ENCODE results near the gene CRYBG3.

The CRYBG3 gene

DNA sequence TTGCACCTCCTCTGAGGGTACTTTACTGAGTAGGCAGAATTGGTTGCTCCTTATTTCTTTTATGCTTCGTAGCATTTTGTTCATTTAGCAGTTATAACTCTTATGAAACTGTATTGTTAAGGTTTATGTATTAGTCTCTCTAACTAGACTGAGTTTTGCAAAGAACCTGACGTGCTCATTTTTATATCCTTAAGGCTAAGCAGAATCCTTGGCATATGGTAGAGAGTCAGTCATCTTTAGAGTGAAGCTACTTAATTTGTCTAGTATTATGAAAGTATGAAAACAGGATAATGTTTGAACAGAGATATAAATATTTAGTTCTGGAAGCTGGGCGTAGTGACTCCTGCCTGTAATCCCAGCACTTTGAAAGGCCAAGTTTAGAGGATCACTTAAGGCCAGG lies 20.1 kb downstream of the CRYBG3 start:
- H3K27me3 ChIP-seq (ENCODE audit: insufficient read depth, low read length): no peaks in the 10 kb centered on the region

DNA sequence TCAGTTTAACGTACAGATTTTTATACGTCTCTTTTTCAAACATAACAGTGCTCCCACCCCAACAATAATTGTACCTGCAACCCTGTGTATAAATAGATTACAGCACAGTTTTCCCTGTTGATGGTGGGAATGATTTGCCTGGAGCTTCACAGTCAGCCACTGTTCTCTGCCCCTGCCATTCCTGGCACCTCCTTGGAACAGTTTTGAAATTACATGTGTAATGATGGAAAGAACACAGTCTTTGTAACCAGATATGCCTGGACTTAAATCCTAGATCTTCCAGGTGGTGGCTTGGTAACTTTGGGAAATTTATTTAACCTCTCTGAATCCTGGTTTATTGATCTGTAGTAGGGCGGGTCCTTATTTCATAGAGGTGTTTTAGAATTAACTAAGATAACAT lies 27.0 kb downstream of the CRYBG3 start:
- H3K4me3 ChIP-seq (ENCODE audit: low read depth, low read length): no peak overlapping the region
- H3K4me2 ChIP-seq (ENCODE audit: low read length): no peak overlapping the region
- H3K23ac ChIP-seq (ENCODE audit: low read length): no peak overlapping the region
- no peaks in the 10 kb centered on the region for H3K27me3 ChIP-seq (ENCODE audit: insufficient read depth, low read length)
- no peak overlapping the region for H2BK5ac ChIP-seq (ENCODE audit: low read depth, low read length, poor library complexity)
- H3K4me1 ChIP-seq (ENCODE audit: control insufficient read depth in 1 of 2, insufficient read depth in 2 of 2, low read length in 2 of 2): no peaks in the 10 kb centered on the region
- no peak overlapping the region for H2AFZ ChIP-seq (ENCODE audit: insufficient read depth, low read length, poor library complexity)
- no peak overlapping the region for H3K18ac ChIP-seq (ENCODE audit: low read length)
- no peak overlapping the region for H2BK120ac ChIP-seq (ENCODE audit: insufficient read depth, low read length, poor library complexity)
- H2BK12ac ChIP-seq (ENCODE audit: low read length): no peak overlapping the region
- H2AK5ac ChIP-seq (ENCODE audit: low read length): no peak overlapping the region
- H4K8ac ChIP-seq (ENCODE audit: low read depth, low read length): no peak overlapping the region
- no peak overlapping the region for H3K27ac ChIP-seq (ENCODE audit: low read depth, low read length)
- H3K79me2 ChIP-seq (ENCODE audit: control insufficient read depth, insufficient read depth, low read length, poor library complexity): no peaks in the 10 kb centered on the region
- WGBS (ENCODE audit: extremely low coverage, insufficient coverage, insufficient read length): no CpG with 5 or more reads among the region's 3 CpGs
- no peak overlapping the region for H4K91ac ChIP-seq (ENCODE audit: low read depth, low read length)
- DNase-seq: no peak
- H3K4ac ChIP-seq (ENCODE audit: low read depth, low read length): no peak overlapping the region
- H3K9ac ChIP-seq (ENCODE audit: low read length): no peak overlapping the region
- no peaks in the 10 kb centered on the region for H3K79me1 ChIP-seq (ENCODE audit: low read length)
- peaks cover 0 to 2% of the 10 kb centered on the region in 2 experiments for H3K36me3 ChIP-seq (ENCODE audit: control insufficient read depth in 1 of 2, insufficient read depth in 2 of 2, low read length in 2 of 2)
- no peak overlapping the region for H3K14ac ChIP-seq (ENCODE audit: low read length)
- H3K9me3 ChIP-seq (ENCODE audit: insufficient read depth, low read depth, low read length): no peaks in the 10 kb centered on the region
- H4K12ac ChIP-seq (ENCODE audit: low read depth, low read length): no peak overlapping the region

More for the DNA sequence above, 20.1 kb downstream of the CRYBG3 start:
- Histone ChIP-seq H3K79me2 (ENCODE audit: control insufficient read depth, insufficient read depth, low read length, poor library complexity) (no peaks in the 10 kb centered on the region), H3K18ac (ENCODE audit: low read length) (no peak overlapping the region), H4K12ac (ENCODE audit: low read depth, low read length) (no peak overlapping the region), H3K4me1 (ENCODE audit: control insufficient read depth in 1 of 2, insufficient read depth in 2 of 2, low read length in 2 of 2) (no peaks in the 10 kb centered on the region), H2AK5ac (ENCODE audit: low read length) (no peak overlapping the region), H3K27ac (ENCODE audit: low read depth, low read length) (no peak overlapping the region), H4K91ac (ENCODE audit: low read depth, low read length) (no peak overlapping the region), H2BK12ac (ENCODE audit: low read length) (no peak overlapping the region), H3K79me1 (ENCODE audit: low read length) (no peaks in the 10 kb centered on the region), H3K9ac (ENCODE audit: low read length) (no peak overlapping the region), H3K4ac (ENCODE audit: low read depth, low read length) (no peak overlapping the region), H3K23ac (ENCODE audit: low read length) (no peak overlapping the region), H2BK120ac (ENCODE audit: insufficient read depth, low read length, poor library complexity) (no peak overlapping the region), H3K14ac (ENCODE audit: low read length) (no peak overlapping the region), H3K36me3 (ENCODE audit: control insufficient read depth in 1 of 2, insufficient read depth in 2 of 2, low read length in 2 of 2) (peaks cover 0 to 2% of the 10 kb centered on the region in 2 experiments), H2BK5ac (ENCODE audit: low read depth, low read length, poor library complexity) (no peak overlapping the region), H4K8ac (ENCODE audit: low read depth, low read length) (no peak overlapping the region), H3K9me3 (ENCODE audit: insufficient read depth, low read depth, low read length) (no peaks in the 10 kb centered on the region), H2AFZ (ENCODE audit: insufficient read depth, low read length, poor library complexity) (no peak overlapping the region), H3K4me3 (ENCODE audit: low read depth, low read length) (no peak overlapping the region), H3K4me2 (ENCODE audit: low read length) (no peak overlapping the region)
- WGBS (ENCODE audit: extremely low coverage, insufficient coverage, insufficient read length): no CpG with 5 or more reads among the region's 3 CpGs
- no peak for DNase-seq

DNA sequence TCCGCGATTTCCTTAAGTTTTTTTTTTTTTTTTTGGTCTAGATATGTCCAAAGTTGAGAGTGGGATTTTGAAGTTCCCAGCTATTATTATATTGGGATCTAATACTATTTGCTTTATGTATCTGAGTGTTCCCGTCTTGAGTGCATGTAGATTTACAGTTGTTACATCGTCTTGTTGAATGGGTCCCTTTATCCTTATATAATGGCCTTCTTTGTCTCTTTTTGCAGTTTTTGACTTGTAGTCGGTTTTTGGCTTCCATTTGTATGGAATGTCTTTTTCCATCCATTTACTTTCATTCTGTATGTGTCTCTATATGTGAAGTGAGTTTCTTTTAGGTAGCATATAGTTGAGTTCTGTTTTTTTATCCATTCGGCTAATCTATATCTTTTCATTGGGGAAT lies 35.6 kb downstream of the CRYBG3 start:
- H3K4me1 ChIP-seq (ENCODE audit: control insufficient read depth in 1 of 2, insufficient read depth in 2 of 2, low read length in 2 of 2): no peaks in the 10 kb centered on the region
- no peak overlapping the region for H2BK12ac ChIP-seq (ENCODE audit: low read length)
- no peaks in the 10 kb centered on the region for H3K36me3 ChIP-seq (ENCODE audit: control insufficient read depth in 1 of 2, insufficient read depth in 2 of 2, low read length in 2 of 2)
- no peak overlapping the region for H2AK5ac ChIP-seq (ENCODE audit: low read length)
- H3K4me2 ChIP-seq (ENCODE audit: low read length): no peak overlapping the region
- no peak overlapping the region for H3K4me3 ChIP-seq (ENCODE audit: low read depth, low read length)
- H3K9ac ChIP-seq (ENCODE audit: low read length): no peak overlapping the region
- H4K8ac ChIP-seq (ENCODE audit: low read depth, low read length): no peak overlapping the region
- H3K9me3 ChIP-seq (ENCODE audit: insufficient read depth, low read depth, low read length): no peaks in the 10 kb centered on the region
- no peaks in the 10 kb centered on the region for H3K79me1 ChIP-seq (ENCODE audit: low read length)
- no peak overlapping the region for H3K4ac ChIP-seq (ENCODE audit: low read depth, low read length)
- no peak overlapping the region for H3K27ac ChIP-seq (ENCODE audit: low read depth, low read length)
- H2AFZ ChIP-seq (ENCODE audit: insufficient read depth, low read length, poor library complexity): no peak overlapping the region
- no peak for DNase-seq
- no peak overlapping the region for H2BK5ac ChIP-seq (ENCODE audit: low read depth, low read length, poor library complexity)
- WGBS (ENCODE audit: extremely low coverage, insufficient coverage, insufficient read length): 100% methylated on average over 1 of the region's 6 CpGs
- no peak overlapping the region for H4K12ac ChIP-seq (ENCODE audit: low read depth, low read length)
- H3K14ac ChIP-seq (ENCODE audit: low read length): no peak overlapping the region
- no peaks in the 10 kb centered on the region for H3K27me3 ChIP-seq (ENCODE audit: insufficient read depth, low read length)
- H2BK120ac ChIP-seq (ENCODE audit: insufficient read depth, low read length, poor library complexity): no peak overlapping the region
- H3K79me2 ChIP-seq (ENCODE audit: control insufficient read depth, insufficient read depth, low read length, poor library complexity): no peaks in the 10 kb centered on the region
- H3K18ac ChIP-seq (ENCODE audit: low read length): no peak overlapping the region
- no peak overlapping the region for H3K23ac ChIP-seq (ENCODE audit: low read length)
- H4K91ac ChIP-seq (ENCODE audit: low read depth, low read length): no peak overlapping the region

DNA sequence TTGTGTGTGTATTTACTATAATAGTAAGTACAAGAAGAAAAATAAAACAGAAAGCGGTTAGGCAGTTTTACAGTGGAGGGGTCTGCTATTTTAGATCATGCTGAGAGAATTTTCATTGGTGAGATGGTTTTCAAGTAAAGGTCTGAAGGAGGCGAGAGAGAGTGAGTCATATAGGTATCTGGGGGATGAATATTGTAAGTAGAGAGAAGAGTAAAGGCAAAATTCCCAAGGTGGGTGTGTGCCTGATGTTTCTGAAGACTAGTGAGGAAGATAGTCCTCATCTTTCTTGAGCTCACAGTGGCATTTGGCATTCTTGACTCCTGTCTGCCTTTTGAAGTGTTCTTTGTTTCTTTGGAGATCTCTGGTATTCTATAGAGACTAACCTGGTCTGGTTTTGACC lies 38.6 kb downstream of the CRYBG3 start:
- Histone ChIP-seq H3K9ac (ENCODE audit: low read length) (no peak overlapping the region), H2BK5ac (ENCODE audit: low read depth, low read length, poor library complexity) (no peak overlapping the region), H4K8ac (ENCODE audit: low read depth, low read length) (no peak overlapping the region), H2BK120ac (ENCODE audit: insufficient read depth, low read length, poor library complexity) (no peak overlapping the region), H3K4me1 (ENCODE audit: control insufficient read depth in 1 of 2, insufficient read depth in 2 of 2, low read length in 2 of 2) (no peaks in the 10 kb centered on the region), H3K79me1 (ENCODE audit: low read length) (no peaks in the 10 kb centered on the region), H3K23ac (ENCODE audit: low read length) (no peak overlapping the region), H2AK5ac (ENCODE audit: low read length) (no peak overlapping the region), H3K9me3 (ENCODE audit: insufficient read depth, low read depth, low read length) (no peaks in the 10 kb centered on the region), H2BK12ac (ENCODE audit: low read length) (no peak overlapping the region), H3K4me3 (ENCODE audit: low read depth, low read length) (no peak overlapping the region), H3K36me3 (ENCODE audit: control insufficient read depth in 1 of 2, insufficient read depth in 2 of 2, low read length in 2 of 2) (no peaks in the 10 kb centered on the region), H4K12ac (ENCODE audit: low read depth, low read length) (no peak overlapping the region), H3K79me2 (ENCODE audit: control insufficient read depth, insufficient read depth, low read length, poor library complexity) (no peaks in the 10 kb centered on the region), H3K27me3 (ENCODE audit: insufficient read depth, low read length) (no peaks in the 10 kb centered on the region), H3K4me2 (ENCODE audit: low read length) (no peak overlapping the region), H2AFZ (ENCODE audit: insufficient read depth, low read length, poor library complexity) (no peak overlapping the region), H3K18ac (ENCODE audit: low read length) (no peak overlapping the region), H3K27ac (ENCODE audit: low read depth, low read length) (no peak overlapping the region), H4K91ac (ENCODE audit: low read depth, low read length) (no peak overlapping the region), H3K14ac (ENCODE audit: low read length) (no peak overlapping the region), H3K4ac (ENCODE audit: low read depth, low read length) (no peak overlapping the region)
- DNase-seq: peak in 1 of 2 donors; percentile 3
- no CpG with 5 or more reads among the region's 2 CpGs for WGBS (ENCODE audit: extremely low coverage, insufficient coverage, insufficient read length)

Measured in trophoblast cell (in vitro differentiated cells and primary cell).